ENCODE results near the gene SAMSN1.
"Not testable (repeated sequence)": the region's sequence is repeated elsewhere in the genome, so short reads cannot be mapped to it uniquely, and the experiment has no call there.

Gene SAMSN1

DNA sequence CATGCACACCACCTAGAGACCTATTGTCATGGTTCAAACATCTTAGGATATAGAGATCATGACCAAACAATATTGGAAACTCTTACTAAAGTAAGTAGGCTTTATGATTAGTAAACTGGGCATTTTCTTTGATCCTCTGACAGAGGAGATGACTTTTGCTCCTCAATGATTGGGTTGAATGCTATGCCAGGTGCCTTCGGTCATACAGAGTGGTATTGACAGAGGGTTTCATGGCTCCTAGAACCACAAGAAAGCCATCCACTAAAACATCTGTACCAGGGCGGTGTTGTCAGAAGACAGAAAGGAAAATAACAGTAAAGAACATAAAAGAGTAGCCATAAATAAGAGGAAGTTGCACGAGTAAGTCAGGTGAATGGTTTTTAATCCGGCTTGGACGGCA, 20.8 kb upstream of the SAMSN1 start:
- no peak for DNase-seq (ENCODE audit: low read depth in 3 of 3)

DNA sequence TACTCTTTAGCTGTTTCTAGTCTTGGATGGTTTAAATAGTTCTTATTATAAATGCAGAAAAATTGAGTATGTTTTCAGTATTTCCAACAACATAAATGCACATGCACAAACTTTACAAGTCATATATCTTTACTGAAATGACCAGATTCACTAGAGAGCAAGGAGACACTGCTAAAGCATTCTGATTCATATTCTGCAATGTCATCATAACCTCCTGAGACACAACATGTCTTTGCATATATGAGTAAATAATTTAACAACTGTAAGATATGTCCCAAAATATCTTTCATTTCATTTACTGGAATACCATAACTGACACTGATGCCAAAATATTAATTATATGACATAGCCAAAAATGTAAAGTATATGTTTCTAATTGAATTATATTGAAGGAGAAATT, 16.8 kb upstream of the SAMSN1 start:
- DNase-seq (ENCODE audit: low read depth in 3 of 3), result no peak

DNA sequence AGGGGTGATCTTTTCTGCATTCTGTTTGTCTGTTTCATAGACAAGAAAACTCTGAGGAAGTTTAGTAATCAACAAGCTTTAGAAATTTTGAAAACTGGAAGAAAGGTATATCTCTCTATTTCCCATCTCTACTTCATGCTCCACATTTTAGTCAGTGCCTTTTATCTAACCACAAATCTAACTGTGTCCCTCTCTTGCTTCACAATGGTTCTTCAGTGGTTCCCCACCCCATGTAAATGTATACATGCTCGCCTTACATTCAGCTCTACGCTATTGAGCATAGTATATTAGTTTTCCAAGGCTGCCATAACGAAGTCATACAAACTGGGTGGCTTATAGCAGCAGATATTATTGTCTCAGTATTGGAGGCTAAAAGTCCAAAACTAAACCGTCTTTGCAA, 14.4 kb upstream of the SAMSN1 start:
- no peak for DNase-seq (ENCODE audit: low read depth in 3 of 3)

DNA sequence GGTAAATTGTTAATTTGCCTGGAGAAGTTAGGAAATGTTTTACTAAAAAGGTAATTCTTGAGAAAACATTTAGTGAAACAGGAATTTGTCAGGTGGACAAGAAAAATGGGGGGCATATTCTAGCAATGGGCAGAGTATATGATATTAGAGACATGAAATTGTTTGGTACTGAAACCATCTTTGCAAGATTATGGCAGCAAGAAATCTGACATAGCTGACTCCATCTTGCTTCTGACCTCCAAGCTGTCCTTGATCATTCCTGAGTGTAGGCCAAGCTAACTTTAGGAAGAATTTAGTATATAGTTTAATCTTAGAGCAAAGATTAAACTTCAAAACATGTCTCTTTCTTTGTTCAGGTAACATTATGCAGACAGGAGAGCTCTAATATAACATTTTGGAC, 14.0 kb upstream of the SAMSN1 start:
- DNase-seq (ENCODE audit: low read depth in 3 of 3), result no peak

DNA sequence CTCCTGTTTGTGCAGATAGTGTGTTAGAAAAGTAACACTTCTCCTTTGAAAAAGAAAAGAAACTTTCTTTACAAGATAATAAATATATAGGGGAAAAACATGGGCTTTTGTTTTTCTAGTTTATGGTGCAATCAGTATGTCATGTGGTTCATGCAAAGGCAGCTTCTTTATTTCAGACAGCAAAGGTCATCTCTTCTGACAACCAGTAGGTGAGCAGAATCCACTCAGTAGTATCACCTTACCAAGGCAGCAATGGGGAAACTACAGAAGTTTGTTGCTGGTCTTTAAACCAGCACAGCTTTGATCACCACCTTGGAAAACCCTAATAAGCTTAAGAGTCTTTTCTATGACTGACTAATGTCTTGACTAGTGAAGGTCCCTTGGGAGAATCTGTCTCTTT, 13.0 kb upstream of the SAMSN1 start:
- no peak for DNase-seq (ENCODE audit: low read depth in 3 of 3)

DNA sequence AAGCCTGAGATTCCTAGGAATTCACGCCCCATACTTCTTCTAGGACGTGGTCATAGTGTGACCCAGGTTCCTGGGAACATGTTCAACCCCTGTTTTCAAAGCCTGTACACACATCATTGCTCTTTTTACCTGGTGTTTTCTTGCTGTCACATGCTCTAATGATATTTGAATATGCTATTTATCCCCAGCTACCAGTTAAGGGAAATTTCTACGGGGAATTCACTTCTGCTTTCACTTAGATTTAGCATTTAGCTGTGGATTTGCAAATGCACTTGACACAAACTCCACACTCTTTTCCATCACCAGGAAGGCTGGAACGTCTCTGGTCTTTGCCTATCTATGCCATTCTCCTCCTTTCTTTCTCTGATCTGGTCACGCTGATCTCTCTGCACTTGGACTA, 11.3 kb upstream of the SAMSN1 start:
- no peak for DNase-seq (ENCODE audit: low read depth in 3 of 3)

DNA sequence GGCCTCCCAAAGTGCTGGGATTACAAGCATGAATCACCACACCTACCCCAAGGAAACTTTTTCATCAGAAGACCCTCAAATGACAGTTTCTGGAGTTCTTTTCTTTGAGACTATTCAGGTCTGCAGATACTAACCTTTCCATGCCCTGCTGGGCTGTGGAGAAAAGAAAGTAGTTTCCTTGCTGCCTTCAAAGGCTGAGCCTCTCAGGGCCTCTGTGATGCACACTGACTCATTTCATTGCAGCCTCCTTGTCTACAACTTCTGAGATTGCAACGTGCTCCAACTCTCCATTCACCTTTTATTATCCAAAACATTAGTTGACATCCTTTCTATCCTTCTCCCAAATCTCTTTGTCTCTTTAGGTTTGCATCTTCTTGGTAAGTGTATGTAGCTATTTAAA, 8.8 kb upstream of the SAMSN1 start:
- no peak for DNase-seq (ENCODE audit: low read depth in 3 of 3)

DNA sequence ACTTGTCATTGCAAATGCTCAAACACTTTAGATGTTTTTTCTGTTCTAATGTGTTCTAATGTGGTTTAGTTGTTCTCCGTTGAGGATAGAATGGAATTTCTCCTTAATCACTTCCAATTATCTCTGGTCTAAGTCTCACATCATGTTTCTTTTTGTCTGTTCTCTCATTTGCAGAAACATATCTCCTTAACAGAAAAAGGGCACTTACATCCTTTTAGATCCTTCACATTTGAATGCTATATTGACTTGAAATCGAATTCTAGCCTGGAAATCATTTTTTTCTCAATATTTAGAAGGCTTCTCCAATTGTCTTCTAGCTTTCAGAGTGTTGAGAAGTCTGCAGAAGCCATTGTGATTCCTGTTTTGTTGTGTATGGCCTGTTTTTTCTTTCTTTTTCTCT, 7.3 kb upstream of the SAMSN1 start:
- DNase-seq (ENCODE audit: low read depth in 3 of 3), result no peak

DNA sequence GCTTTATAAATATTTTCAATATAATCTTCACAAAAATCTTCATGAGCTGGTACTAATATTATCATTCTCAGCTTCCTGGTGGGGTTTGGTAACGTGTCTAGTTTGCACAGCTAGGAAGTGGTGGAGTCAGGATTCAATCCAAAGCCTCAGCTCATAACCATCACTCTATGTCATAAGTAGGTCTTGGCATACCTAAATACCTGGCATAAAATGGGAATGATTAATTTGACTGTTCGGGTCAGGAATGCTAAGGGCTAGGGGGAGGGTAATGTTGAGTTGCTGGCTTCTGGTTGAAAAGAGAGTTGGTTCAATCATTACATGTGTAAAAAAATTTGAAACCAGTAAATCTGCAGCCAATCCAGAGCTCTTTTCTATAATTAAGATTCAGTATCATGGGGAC, 5.6 kb upstream of the SAMSN1 start:
- DNase-seq (ENCODE audit: low read depth in 3 of 3), result no peak

DNA sequence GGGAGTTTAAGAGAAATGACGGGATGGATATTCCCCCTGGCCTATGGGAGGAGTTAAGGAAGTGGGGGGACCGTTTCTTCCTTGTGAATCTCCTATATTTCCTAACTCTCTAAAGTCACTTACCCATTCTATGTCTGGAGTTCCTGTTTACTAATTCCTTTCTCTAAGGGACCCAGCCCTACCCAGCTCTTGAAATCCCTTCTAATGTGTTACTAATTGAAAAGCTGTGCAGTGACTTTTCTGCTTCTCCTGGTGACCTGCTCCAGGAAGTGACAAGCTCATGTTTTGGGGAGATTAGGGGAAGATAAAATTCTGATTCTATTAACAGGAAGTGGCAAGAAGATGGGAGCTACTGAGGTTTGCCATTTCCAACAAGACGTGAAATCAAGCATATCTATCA, 4.0 kb upstream of the SAMSN1 start:
- no peak for DNase-seq (ENCODE audit: low read depth in 3 of 3)

DNA sequence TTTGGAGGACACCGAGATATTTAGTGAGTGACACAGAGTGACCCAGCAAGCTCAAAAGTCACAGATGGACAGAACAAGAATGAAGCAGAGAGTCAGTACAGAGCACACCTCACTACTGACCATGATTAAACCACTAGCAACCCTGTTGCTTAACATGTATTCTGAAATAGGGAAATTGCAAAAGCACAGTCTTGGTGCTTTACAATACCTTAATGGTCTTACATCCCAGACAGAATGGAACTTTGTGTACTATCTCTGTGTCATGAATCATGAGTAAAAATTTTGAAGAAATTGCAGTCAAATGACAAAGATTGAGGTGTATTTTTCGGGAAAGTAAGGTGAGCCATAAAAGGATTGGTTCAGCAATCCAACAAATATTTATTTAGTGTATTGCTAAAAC, 2.7 kb upstream of the SAMSN1 start:
- no peak for DNase-seq (ENCODE audit: low read depth in 3 of 3)

DNA sequence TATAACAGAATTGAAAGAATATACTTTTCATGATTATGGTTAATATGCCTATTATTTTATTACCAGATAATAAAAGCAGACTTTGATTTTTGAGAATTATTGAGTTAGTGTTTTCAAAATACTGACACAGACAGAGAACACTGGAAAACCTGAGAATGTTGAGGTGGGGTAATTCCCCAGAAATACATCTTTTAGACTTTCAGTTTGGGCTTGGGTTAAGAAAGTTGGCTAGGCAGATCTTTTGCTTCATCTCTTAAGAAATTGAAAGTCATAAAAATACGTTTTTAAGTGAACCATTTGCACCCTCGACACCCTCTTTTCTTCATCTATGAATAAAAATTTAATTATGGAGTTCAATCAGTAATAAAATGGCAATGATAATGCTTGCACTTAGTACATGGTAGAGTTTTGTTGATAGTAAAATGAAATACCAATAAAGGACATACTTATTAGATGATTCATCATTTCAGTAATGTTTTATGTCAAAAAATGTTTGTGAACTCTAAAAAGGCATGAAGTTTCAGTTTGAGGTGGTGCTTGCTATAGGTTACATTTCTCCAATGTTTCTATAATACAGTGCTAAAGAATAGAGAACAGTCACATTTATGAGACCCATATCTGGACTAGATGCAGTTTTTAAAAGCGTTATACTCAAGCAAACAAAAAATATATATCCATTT, 1.9 kb upstream of the SAMSN1 start:
- DNase-seq (ENCODE audit: low read depth in 3 of 3), result no peak

DNA sequence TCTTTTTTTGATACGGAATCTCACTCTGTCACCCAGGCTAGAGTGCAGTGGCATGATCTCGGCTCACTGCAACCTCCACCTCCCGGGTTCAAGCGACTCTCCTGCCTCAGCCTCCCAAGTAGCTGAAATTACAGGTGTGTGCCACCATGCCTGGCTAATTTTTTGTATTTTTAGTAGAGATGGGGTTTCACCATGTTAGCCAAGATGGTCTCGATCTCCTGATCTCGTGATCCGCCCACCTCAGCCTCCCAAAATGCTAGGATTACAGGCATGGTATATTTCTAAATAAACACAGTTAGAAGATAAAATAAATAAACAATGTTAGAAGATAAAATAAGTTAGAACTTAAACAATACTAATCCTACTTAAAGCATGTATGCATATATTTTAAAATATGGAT, 604 bp upstream of the SAMSN1 start:
- not testable (repeated sequence) for DNase-seq (ENCODE audit: low read depth in 3 of 3)

DNA sequence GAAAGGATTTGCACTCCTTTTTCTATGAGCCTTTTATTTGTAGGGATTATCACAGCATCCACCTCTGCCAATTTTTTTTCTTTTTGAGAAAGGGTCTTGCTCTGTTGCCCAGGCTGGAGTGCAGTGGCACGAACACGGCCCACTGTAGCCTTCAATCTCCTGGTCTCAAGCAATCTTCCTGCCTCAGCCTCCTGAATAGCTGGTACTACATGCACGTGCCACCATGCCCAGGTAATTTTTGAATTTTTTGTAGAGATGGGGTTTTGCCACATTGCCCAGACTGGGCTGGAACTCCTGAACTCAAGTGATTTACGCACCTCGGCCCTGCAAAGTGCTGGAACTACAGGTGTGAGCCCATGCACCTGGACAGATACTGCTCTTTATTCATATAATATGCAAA, 2.1 kb downstream of the SAMSN1 start:
- DNase-seq (ENCODE audit: low read depth in 3 of 3), result no peak

DNA sequence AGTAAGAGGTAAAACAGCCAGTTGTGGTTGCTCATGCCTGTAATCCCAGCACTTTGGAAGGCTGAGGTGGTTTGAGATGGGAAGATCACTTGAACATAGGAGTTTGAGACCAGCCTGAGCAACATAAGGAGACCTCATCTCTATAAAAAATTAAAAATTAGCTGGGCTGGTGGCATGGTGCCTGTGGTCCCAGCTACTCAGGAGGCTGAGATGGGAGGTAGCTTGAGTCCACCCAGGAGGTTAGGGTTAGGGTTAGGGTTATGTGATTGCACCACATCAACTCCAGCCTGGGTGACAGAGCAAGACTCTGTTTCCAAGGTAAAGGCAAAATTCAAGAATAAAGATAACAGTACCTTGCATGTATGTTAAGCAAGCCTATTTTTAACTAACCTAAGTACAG, 3.5 kb downstream of the SAMSN1 start:
- DNase-seq (ENCODE audit: low read depth in 3 of 3), result no peak

DNA sequence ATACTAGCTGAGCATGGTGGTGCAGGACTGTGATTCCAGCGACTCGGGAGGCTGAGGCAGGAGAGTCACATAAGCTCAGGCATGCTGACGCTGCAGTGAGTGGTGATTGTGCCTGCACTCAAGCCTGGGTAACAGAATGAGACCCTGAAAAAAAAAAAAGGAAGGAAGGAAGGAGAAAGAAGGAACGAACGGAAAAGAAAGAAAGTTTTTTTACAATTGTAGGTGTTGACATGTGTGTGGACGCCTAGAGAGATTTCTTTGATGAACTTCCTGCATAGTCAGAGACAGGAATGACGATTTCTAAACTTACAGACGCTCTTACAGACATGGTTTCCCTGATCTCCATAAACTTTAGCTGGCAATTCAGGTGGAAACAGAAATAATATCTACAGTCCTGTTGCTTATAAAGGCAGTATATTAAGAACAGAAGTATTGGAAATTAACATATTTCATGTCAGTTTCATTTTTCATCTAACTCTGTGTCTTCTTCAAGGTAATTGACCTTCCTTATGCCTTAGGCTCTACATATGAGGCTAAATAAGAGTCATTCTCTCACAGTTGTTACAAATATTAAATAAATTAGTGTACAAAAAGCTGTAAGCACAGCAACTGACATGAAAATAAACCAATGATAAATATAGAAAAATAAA, 4.1 kb downstream of the SAMSN1 start:
- DNase-seq (ENCODE audit: low read depth in 3 of 3), result no peak

DNA sequence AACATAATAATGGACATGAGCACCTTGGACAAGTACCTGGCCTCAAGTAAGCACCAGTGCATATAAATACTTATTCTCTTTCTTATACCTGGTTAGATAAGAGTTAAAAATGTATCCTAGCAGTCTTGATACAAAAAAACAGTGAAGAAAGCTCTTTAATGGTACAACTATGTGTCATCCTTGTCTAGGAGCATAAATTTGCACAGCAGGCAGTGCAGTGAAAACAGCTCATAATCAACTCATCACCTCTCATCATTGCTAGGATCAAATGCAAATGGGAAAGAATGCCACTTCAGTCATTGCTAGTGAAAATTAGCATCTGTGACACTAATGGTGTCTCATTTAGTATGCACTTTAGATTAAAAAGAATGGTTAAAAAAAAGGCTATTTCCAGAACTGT, 7.6 kb downstream of the SAMSN1 start:
- no peak for DNase-seq (ENCODE audit: low read depth in 3 of 3)

DNA sequence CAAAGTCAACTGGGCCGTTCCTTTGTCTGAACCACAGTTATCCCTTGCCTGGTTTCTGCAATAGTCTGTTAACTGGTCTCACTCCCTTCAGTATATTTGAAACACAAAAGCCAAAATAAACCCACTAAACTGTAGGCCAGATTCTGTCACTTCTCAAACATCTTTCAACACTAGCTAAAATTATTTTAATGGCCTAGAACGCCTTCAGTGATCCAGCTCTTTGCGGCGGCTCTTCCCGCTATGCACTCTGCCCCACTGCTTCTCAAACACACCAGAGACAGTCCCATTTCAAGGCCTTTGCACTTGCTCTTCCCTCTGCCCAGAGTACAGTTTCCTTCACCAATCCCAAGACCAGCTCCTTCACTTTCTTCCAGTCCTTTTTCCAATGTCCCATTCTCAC, 9.2 kb downstream of the SAMSN1 start:
- no peak for DNase-seq (ENCODE audit: low read depth in 3 of 3)

DNA sequence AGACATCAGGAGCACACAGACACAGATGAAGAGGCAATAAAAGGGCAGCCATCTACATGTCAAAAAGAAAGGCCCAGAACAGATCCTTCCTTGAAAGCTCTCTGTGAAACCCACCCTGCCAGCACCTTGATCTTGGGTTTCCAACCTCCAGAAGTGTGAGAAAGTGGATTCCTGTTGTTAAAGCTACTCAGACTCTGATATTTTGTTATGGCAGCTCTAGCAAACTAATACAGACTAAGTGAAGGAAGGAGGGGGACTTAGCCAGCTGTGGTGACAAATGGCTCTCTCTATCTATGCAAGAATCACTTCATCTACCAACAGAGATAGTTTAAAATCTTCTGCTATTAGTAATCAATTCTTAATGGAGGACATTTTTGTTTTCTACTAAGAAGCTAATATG, 10.4 kb downstream of the SAMSN1 start:
- no peak for DNase-seq (ENCODE audit: low read depth in 3 of 3)

DNA sequence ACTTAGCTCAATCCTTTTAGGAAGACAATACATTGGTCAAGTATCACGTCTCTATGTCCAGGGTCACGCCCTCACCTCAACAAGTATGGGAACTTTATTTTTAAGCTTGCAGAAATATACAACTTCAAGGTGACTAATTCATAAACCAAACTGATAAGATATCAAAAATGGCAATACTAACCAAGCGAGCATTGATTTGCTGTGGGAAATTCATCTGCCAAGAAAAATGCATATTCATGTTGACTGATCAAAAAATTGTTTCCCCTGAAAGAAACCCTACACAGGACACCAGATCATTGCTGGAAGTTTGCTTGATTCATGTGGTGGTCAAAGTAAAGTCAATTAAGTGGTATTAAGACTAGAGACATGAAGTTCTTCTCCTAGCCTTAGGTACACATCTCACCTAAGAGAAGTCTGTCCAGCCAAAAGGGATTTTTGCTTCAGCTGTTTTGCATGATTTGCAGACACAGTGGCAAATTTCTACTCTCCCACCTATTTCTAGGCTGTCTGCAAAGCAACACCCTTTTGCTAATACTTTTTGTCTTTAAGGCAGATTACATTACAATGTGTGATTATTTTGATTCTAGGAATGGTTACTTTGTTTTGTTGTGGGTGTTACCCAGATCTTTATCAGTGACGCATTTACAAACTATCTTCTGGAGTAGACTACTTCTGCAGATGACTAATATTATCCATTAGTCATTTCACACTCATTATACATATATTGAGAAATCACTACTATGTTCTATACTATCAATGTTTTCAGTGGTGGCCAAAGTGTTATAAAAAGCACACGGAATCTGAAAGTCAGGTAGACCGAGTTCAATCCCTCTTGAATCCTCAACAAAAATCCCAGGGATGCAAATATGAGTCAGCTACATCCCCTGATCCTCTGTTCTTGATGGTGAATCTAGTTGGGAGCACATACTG, 12.4 kb downstream of the SAMSN1 start:
- no peak for DNase-seq (ENCODE audit: low read depth in 3 of 3)

DNA sequence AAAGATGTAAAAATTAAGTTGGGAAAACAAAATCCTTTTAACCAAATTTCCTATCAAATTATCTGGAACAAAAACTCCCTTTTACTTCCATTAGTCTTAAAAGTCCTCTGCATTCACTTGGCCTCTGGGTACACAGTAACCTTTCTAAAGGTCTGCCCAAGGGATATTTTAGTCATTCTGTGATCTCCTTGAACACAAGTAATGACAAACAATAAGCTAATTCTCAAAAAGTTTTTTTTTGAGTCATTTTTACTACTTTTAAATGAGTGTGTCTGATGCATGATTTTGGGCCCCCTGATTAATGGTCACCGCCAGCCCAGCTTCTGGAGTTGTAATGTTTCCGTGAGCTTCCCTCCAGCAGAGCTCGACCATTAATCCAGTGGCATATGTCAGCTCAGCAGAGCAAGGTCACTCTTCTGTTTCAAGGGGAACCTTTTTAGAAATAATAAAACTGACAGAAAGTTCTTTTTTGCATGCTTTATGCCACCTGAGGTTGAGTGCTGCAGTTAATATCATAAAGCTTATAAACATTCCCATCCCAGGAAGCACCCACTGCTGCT, 14.3 kb downstream of the SAMSN1 start:
- DNase-seq (ENCODE audit: low read depth in 3 of 3), result no peak

DNA sequence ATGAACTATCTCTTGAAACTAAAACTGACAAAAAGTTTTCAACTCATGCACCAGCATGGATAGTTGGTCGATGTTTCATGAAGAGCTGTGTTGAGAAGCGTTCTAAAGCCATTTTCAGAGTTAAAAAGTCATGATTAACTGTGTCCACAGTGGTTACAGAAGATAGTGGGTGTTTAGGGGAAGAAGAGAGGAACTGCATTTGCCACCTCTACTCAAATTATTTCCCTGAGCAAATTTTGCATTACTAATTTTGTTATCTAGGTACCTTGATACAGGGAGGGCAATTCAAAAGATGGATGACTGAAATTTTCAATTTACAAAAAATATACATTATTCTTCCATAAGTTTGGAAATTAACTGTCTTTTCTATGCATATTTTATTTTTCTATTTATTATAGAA, 15.5 kb downstream of the SAMSN1 start:
- no peak for DNase-seq (ENCODE audit: low read depth in 3 of 3)

DNA sequence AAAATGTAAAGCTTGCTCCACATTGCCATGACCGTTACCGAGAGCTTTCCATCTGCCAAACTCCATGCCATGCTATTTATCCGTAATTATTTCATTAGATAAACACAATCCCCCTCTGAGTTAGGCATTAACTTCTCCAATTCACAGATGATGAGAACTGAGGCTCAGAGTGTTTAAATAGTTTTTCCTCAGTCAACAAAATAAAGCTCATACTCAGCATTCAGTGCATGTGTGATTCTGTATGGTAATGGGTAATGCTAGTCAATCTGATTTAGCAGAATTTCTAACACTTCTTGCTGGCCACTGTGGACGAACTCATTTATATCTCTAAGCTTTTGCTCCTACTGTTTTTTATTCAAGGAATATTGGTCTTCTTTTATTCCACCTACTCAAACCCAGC, 17.3 kb downstream of the SAMSN1 start:
- DNase-seq (ENCODE audit: low read depth in 3 of 3), result no peak

Data from stimulated activated CD4-positive, alpha-beta T cell treated with anti-CD3 and anti-CD28 coated beads, TNF-alpha, amount 100 ng/mL, for 24 hours (primary cell).